Frontal cortex (tissue), 4 donors: ENCODE data around the gene RSL24D1. TPM values are rescaled to one million over a fixed set of nuclear protein-coding genes. Genes with fewer than 3 reads are reported as not detected.
A peak's percentile ranks its signal among the peaks of the same experiment; 100 is the strongest.

ENCODE experiments used
- DNase-seq, 2 donors: peaks; one replicate each; pipeline ENCODE4 v3.0.0; 2012; ENCODE audit warnings: low spot score in 2 of 2
- FAIRE-seq: peaks from 2 replicates; lab custom pipeline; 2012; peaks lifted over from hg19 to GRCh38; lab: Jason Lieb, UNC
- total RNA-seq: library from RNA; depleted of rRNA; stranded (reverse); fragments of >200 nt; gene quantifications from one replicate; pipeline ENCODE4 v1.2.3, GENCODE V29; 2014
- donor health status: control.
- donor health status: control.
- donor health status: control.

RSL24D1 gene
- 178 TPM for total RNA-seq

DNA sequence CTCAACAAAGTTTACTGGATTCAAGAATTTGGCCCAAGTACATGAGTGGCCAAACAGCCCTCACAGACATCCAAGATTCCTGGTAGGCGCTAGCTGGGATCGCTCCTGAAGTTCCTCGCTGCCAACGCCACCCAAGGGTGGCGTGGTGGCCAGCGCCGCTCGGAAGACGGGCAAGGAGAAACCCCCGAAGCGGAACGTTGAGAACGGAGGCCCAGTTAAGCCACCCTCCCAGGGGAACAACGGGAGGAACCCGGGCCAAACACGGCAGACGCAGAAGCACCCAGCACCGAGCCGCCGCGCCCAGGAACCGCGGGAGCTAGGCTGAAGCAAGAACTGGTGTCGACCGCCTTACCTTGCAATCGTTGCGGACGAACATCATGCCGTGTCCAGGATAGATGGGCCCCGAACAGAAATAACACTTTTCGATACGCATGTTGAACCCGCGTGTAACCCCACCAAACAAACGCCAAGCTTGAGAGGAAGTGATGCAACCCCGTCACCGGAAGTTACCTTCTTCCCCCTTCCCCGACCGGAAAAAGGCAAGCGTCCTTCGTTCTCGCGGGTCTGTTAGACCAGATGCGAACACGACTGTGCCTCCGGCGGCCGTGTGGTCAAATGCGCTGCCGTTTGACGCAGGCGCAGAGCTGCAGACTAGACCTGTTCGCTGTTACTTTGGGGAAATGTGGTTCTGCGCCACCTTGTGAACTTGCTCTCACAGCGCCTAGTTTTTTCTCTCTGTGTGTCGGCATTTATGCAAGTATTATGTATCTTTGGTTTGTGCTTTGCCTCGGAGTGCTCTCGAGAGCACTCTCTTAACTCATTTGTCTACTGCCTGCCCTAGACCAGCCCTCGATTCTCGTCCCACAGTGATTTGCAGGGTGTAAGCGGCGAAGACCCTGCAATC, at the start of gene RSL24D1:
TSS of gene RSL24D1 (minus strand) at position 484 of the 904 bp plus-strand sequence. CDS start at position 433, 51 bp downstream.
- FAIRE-seq (peak; percentile 10), DNase-seq (peak; percentile 61 to 84)

DNA sequence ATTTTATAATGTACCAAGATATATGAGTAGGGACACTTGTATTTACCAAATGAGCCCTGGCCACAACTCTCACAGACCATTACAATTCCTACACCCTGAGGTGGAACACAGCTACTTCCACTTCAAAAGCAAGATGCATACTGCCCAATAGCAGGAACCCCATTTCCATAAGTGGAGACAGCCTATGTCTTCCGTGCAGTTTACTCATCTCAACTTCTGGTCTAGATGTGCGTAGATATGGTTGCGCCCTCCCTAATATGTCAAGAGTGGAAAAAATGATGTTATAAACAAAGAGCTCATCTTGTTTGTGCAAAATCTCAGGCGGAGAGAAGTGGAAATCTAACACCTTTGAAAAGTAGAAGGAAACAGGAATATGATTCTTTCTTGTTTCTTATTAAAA, 48.3 kb upstream of the RSL24D1 start:
- DNase-seq = no peak
- FAIRE-seq = no peak

DNA sequence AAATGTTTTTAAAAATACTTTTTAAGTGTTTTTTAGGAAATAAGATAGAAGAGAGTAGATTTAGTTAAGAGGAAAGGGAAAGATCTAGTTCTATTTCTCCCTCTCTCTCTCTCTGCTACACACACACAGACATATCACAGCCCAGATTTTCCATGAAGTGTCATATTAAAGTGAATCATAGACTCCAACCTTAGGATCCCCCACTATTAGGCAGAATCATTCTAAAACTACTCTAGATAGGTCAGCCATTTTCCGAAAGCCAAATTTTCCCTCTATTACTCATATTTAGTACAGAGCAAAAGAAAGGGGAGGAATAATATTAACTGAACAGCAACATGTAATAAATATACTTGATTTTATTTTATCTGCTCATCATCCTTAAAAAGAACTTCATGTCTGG, 45.1 kb upstream of the RSL24D1 start:
- FAIRE-seq = no peak
- DNase-seq = no peak

DNA sequence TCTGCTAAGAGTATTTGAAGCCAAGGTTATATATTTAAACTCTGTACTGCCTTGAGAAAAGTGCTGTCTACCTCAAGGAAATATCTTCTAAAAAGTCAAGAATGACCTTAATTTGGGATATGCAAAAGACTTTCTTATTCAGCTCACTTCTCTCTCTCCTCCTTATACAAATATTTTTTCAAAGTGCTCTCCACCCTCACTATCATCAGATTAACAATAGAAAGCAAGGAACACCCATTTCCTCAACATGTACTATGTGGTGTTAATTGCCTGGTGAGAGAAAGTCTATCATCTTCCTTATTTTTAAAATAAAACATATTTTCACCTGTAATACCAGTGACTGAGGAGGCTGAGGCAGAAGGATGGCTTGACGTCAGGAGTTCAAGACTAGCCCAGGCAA, 44.4 kb upstream of the RSL24D1 start:
- FAIRE-seq (no peak), DNase-seq (no peak)

DNA sequence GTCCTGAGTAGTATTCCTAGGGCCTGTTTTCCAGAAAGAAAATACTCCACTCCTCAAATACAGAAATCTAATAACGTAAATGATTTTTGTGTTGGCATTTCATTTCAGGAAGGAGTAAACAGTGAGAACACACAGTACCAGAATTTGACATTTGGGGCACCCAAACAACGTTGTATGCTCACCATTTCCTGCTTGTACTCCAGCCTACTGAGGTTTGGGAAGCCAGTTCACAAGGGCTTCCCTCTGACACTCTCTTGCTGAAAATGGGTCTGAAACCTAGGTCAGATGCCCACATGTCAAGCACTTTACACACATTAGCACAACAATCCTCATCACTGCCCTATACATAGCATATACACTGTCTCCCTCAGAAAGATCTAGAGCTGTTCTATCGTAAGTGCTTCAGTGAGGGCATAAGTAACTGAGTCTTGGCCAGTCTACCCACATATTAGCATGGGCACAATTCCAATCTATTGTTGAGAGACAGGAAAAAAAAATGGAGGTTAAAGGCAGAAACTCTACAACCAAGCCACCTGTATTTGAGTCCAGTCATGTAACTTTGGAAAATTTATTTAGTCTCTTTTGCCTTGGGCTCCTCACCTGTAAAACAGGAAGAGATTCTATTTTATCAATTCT, 43.5 kb upstream of the RSL24D1 start:
- FAIRE-seq (no peak), DNase-seq (no peak)

DNA sequence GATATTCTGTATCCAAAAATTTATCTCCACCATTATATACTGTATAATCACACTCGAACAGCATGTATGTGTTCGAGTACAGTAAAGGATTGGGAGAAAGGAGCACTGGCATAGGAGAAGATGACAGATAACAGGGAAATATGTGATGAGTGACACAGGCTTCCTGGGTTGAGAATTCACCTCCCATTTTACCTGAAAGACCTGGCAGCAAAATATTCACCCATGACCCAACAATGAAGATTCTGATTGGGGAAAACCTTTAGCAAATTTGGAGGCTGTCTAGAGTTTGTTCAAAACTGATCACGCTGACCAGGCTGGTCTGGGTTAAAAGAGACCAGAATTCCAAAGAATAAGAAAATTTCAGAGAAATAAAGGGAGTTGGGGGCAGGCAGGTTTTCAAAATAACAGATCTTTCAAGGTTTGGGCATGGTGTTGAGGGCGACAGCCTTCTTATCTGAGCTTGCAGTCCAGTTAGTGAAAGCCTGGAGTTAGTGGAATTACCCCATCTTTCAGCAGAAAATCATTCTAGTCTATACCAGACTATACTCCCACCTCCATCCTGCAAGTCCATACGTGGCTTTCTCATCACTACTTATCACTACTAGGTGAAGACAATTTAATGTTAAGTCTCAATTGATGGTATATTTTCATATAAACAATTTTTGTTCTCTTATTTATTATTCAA, 42.8 kb upstream of the RSL24D1 start:
- no peak for FAIRE-seq

DNA sequence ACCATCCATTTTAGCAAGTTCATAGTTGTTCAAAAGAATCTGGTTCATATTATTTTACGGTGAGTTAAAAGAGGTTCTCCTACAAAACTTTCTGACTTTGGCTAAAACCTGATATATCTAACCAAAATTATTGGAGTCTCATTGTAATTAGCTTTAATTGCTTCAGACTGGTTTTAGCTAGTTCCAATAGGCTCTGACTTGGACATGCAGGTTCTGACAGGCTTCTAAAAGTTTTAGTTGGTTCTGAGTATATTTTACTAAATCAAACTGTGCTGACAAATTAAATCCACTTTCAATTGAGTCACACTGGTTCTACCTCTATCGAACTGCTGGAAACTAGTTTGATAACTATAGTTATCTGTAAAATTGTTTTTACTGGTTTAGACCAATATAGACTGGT, 42.1 kb upstream of the RSL24D1 start:
- DNase-seq = no peak
- no peak for FAIRE-seq

More for the DNA sequence above, 42.8 kb upstream of the RSL24D1 start:
- DNase-seq = no peak

DNA sequence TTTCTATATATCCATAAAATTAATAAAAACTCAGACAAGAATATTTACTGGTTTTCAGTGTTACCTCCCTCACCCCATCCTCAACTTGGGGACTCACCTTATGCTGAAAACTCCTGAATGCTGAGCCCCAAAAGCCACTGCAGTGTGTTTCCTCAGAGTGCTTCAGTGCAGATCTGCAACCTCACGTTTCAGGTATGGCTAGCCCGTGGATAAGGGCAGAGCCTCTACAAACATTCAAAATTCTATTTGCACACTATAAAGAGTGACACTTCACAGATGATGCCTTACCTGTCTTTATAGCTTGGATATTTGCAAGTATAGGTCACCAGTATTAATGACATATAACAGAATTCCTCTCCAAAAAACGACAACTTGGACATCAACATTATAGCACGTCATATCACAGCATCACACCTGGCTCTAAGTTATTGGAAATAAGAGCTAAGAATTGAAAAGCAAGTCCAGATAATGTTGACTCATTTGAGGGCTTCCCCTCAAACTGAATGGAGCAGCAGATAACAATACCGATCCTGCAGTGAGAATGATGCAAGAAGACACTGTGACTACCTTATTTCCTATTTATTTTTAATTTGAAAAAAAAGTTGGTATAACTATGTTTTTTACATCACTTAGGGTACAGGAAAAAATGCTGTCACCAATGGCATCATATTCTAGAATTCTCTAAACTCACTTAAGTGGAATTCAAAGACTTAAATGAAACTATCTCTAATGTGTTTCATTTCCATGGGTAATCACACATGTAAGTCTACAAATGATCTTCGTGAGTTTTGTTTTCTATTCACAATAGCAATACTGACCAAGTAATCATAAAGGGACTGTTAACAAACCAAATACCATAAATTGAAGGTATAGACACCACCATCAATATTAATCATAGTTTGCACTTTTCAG, 40.7 kb upstream of the RSL24D1 start:
- no peak for FAIRE-seq
- DNase-seq = no peak

DNA sequence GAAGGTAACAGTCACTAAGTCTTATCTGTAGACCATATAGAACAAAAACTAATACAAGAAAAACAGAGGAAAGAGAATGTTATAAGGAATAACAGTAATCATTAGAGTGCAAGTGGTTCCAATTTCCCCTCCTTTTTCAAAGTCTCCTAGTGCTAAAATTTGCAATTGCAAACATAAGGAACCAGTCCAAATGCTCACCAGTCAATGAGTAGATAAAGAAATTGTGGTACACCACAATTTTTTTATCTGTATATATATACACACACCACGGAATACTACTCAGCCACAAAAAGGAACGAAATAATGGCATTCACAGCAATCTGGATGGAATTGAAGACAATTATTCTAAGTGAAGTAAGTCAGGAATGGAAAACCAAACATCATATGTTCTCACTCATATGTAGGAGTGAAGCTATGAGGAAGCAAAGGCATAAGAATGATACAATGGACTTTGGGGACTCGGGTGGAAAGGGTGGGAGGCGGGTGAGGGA, 38.9 kb upstream of the RSL24D1 start:
- DNase-seq = no peak
- FAIRE-seq = no peak

DNA sequence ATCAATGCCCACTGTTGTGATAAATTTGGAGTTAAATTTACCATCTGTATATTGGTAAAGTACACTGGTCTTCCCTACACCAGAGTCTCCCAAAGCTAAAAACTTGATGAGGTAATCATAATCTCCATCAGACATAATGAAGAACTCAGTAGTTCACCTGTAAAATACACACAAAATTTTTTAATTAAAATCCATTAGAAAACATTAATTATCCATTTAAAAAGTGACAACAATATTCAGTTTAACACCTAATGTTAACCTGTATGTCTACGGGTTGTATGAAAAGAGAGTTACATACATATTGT, 38.0 kb upstream of the RSL24D1 start:
- FAIRE-seq = no peak
- DNase-seq = no peak

DNA sequence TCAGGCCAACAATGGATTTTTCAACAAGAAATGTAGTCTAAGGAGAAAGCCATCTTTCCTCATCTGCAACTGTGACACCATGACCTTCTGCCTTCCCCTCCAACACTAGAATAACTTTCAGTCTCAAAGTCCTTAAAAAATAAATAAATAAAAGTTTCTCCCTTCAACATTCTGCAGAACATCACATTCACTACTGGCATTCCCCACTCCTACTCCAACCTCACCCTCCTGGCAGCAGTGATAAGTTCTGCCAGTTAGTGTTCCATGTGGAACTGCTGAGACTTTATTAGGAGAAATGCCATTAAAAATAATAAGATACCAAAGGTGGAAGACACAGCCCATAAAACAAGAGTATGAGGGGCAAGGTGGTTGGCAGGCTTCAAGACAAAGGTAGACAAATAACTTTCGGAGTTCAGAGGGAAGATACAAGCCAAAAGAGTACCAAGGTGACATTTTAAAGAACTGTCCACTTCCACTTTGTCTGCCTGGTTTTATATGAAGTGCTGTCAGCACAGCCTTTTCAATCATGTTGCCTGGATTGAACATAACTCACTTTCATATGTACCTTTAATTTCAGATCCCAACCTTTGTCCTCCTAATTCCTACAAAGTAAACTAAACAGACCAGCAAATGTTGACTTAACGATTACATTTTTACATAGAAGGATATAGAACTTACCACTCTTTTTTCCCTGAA, 37.5 kb upstream of the RSL24D1 start:
- no peak for DNase-seq
- no peak for FAIRE-seq

DNA sequence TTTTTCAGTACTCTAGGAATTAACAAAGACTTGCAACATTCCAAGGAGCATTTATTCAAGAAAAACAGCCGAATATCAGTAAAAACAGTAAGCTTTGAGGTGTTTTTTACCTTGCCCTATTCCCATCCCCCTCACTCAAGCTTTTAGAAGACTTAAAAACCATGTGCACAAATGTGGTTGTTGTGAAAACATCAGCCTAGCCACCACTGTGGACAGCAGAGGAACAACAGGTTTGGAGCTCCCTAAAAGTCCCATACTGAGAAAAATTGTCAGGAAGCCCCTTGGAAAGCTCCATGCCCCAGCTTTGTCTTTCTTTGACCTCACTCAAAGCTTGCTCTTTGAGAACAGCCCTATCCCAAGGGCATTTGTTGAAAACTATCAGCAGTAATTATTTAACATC, 34.7 kb upstream of the RSL24D1 start:
- FAIRE-seq (no peak), DNase-seq (no peak)

DNA sequence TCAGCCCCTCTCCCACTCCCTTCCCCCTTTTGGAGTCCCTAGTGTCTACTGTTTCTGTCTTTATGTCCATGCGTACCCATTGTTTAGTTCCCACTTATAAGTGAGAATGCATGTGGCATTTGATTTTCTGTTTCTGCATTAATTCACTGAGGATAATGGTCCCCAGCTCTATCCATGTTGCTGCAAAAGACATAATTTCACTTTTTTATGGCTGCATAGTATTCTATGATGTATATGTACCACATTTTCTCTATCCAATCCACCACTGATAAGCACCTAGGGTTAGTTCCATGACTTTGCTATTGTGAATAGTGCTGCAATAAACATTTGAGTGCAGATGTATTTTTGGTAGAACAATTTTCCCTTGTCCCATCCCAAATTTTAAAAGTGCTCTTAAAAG, 34.2 kb upstream of the RSL24D1 start:
- FAIRE-seq (no peak), DNase-seq (no peak)

DNA sequence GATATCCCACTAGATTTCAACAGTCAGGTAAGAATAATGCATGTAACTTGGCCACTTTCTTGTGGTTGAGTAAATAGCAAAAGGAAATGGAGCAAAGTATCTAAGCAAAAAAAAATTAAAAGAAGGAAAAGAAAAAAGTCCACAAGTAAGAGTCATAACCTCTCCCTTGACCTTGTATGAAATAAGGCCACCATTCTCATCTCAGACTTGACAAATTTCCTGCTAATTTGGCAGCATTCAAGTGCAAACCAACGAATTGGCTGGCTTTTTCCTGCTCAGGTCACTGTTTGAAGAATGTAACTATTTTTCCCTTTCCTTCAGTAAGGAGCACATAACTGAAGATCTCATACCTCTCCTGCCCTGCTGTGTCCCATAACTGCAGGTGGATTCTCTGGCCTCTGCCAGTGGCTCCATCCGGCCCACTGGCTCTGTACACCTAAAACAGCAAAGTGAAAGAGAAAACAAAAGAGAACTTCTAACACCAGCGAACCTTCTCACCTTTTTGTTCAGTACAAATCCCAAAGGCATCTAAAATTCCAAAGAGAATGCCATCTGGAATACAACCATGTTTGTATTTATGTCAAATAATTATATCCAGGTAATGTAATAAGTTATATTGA, 33.4 kb upstream of the RSL24D1 start:
- DNase-seq = no peak

DNA sequence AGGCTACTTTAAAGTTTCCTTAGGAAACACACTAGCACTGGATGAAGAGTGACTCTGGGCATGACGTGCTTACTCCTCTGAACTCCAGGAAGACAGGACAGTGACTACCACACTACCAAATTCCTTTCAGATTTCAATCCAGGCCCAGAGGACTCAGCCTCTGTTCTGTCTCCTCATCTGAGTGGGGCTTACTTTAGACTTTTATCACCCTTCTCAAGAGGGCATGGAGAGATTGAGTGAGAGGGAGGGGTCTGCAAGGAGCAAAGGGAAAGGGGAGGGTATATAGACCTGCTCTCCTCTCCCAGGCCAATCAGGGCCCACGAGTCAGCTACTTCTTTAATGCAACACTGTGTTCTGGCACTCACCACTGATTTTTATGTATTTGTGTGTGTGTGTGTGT, 29.4 kb upstream of the RSL24D1 start:
- FAIRE-seq (no peak), DNase-seq (no peak)

More for the DNA sequence above, 33.4 kb upstream of the RSL24D1 start:
- no peak for FAIRE-seq

DNA sequence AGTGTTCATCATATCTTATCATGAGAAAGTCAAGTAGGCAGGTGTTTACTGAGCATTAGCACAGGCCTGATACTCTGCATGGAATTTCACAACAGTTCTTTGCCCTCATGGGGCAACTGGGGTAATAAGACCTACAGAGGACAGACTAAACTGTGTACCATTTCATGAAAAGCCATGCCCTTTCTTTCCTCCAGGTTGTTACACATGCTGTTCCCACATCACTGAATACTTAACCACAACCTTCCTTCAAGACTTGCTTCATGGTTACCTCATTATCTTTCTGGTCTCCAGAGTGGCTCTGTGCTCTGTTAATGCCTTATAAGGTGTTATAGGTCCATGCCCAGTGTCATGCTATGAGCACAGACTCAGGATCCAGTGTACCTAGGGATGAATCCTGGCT, 28.2 kb upstream of the RSL24D1 start:
- FAIRE-seq = no peak
- DNase-seq = no peak

DNA sequence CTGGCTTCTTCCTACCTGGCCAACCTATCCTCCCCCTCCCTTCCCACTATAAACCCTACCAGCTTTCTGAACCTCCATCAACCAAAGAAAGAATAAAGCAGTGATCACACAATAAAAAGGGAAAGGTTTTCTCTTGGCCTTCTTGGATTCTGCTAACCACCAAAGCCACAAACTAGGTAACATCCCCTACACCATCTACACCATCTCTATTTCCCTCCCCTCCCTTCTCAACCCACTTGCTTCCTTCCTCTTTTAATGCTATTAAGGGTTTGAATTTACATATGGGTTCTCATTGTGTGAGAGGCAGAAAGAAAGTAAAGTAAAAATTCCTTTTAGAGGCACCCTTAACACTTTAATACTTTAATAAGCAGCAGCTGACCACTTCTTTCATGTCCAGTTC, 25.8 kb upstream of the RSL24D1 start:
- no peak for FAIRE-seq
- no peak for DNase-seq

DNA sequence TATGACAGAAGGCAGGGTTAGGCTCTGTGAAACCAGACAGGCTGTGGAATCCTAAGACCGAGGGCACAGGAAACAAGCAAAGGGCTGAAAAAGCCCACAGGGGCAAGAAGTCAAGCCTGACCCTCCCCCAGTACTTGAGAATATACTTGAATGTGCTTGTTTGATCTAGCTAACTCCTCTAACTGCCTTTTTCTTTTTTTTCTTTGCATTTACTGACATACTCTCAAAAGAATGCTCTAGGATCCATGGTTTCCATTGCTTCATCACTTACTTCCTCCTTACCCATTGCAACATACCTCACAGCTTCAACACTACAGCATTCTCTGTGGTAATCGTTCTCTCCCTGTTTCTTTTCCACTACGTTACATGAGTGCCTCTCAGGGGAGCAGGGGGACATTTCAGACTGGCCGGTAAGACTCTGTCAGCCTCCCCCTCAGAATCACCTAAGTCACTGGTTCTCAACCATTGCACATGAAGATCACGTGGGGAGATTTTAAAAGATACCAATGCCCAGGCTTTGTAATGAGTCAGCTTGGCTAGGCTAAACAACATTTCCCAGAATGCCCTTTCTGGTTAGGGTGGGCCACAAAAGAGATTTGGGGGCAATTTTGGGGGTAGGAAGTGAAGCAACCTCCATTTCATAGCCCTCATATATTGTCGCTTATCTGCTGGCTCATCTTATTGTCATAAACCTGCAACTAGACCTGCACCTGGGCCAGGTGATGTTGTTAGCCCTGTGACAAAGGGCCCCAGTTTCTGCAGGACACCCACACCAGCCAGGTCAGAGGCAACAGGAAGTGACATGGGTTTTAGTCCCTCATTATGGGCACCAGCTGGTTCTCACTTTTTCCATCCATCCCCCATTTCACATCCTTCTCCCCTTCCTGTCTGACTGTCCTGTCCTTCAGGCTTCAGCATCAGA, 24.6 kb upstream of the RSL24D1 start:
- FAIRE-seq (no peak), DNase-seq (no peak)
